GM13977 (cell line): Measurements from ENCODE around the gene SUGP1.

Experiments used
- DNase-seq: peaks from one replicate; pipeline ENCODE4 v3.0.0; 2012; ENCODE audit warnings: low spot score
- CTCF ChIP-seq: IDR thresholded peaks from 2 replicates; pipeline ENCODE4 v1.5.1; 2012; ENCODE audit warnings: mild to moderate bottlenecking, control low read depth; ENCODE audit not compliant: insufficient read depth; ENCODE audit errors: extremely low read depth, missing control alignments
- in situ Hi-C: fragments of 300-500 bp; cut with MboI; formaldehyde crosslinking; loops from one replicate; pipeline ENCODE4 v1.12.0; 2022; ENCODE audit warnings: low sequenced_read_pairs, low pct_unique_long_range_greater_than_20kb, mixed read lengths, inconsistent platforms; ENCODE audit not compliant: unreplicated experiment

SUGP1 gene

GRCh38 chr19:19319732-19320360 is 463 bp downstream of the SUGP1 start:
- in situ Hi-C loops, result no loop called here
- DNase-seq, result no peak
- no peak for TF ChIP-seq CTCF

- no peak for DNase-seq
- no peak for TF ChIP-seq CTCF
- in situ Hi-C loops, result no loop called here
These were observed 4.2 kb downstream of the SUGP1 start for GRCh38 chr19:19316082-19316481.

- no peak for TF ChIP-seq CTCF
- no peak for DNase-seq
- in situ Hi-C loops, result no loop called here
These were observed 4.9 kb downstream of the SUGP1 start for GRCh38 chr19:19315444-19315843.

- no peak for TF ChIP-seq CTCF
- no peak for DNase-seq
- in situ Hi-C loops, result no loop called here
These were observed 11.9 kb downstream of the SUGP1 start for GRCh38 chr19:19308373-19308772.

- in situ Hi-C loops, result no loop called here
- DNase-seq, result no peak
- TF ChIP-seq CTCF, result no peak
These were observed 14.1 kb downstream of the SUGP1 start for GRCh38 chr19:19306191-19306590.

- in situ Hi-C loops, result no loop called here
These were observed 14.6 kb downstream of the SUGP1 start for GRCh38 chr19:19305696-19306095.

More at GRCh38 chr19:19305696-19306095, 14.6 kb downstream of the SUGP1 start:
- no peak for TF ChIP-seq CTCF
- no peak for DNase-seq
